Raji (cell line): ENCODE data around the gene HDGF.

ENCODE experiments used
- POLR2A ChIP-seq: IDR thresholded peaks from 2 replicates; pipeline ENCODE4 v1.6.1; 2011; ENCODE audit warnings: low read depth, low read length, control low read depth; ENCODE audit not compliant: insufficient read depth

Gene HDGF

GRCh38 chr1:156751451-156751756 lies at the start of gene HDGF:
Gene HDGF (minus strand): TSS chr1:156751675. CDS start chr1:156751429, 246 bp downstream.
- peak; percentile 66; the same call in 1 of the 2 replicates for TF ChIP-seq POLR2A

- TF ChIP-seq POLR2A, result no peak
Measured at GRCh38 chr1:156797212-156797871, 45.9 kb upstream of the HDGF start.

- no peak for TF ChIP-seq POLR2A
Measured at GRCh38 chr1:156796340-156797097, 45.0 kb upstream of the HDGF start.

GRCh38 chr1:156795787-156796186 lies 44.3 kb upstream of the HDGF start:
- no peak for TF ChIP-seq POLR2A

GRCh38 chr1:156795374-156795733 lies 43.9 kb upstream of the HDGF start:
- no peak for TF ChIP-seq POLR2A

GRCh38 chr1:156794506-156795373 lies 43.3 kb upstream of the HDGF start:
- TF ChIP-seq POLR2A, result no peak

GRCh38 chr1:156789621-156790318 lies 38.3 kb upstream of the HDGF start:
- TF ChIP-seq POLR2A, result no peak

- no peak for TF ChIP-seq POLR2A
Measured at GRCh38 chr1:156788136-156788535, 36.7 kb upstream of the HDGF start.

- no peak for TF ChIP-seq POLR2A
Measured at GRCh38 chr1:156786640-156787039, 35.2 kb upstream of the HDGF start.

GRCh38 chr1:156785458-156785857 lies 34.0 kb upstream of the HDGF start:
- TF ChIP-seq POLR2A, result no peak

GRCh38 chr1:156781585-156782186 lies 30.2 kb upstream of the HDGF start:
- no peak for TF ChIP-seq POLR2A

- TF ChIP-seq POLR2A, result no peak
Measured at GRCh38 chr1:156777573-156777972, 26.1 kb upstream of the HDGF start.

- no peak for TF ChIP-seq POLR2A
Measured at GRCh38 chr1:156776942-156777341, 25.5 kb upstream of the HDGF start.

GRCh38 chr1:156775799-156776198 lies 24.3 kb upstream of the HDGF start:
- no peak for TF ChIP-seq POLR2A

GRCh38 chr1:156773607-156774006 lies 22.1 kb upstream of the HDGF start:
- TF ChIP-seq POLR2A, result no peak
